ENCODE measurements around the gene DNAH10.

- TF ChIP-seq EZH2 (IDR thresholded peaks at IDR 0.05; ENCODE audit: low read depth) (no peak), CTCF (conservative IDR thresholded peaks at IDR 0.05) (no peak)
Measured at GRCh38 chr12:123946152-123946515, 184.0 kb downstream of the DNAH10 start.
